Muscle layer of duodenum (tissue), 2 donors: ENCODE results near the gene CFAP298.

Source experiments
- H3K27ac ChIP-seq: one replicate; pipeline ENCODE4 v1.7.0; 2013; ENCODE audit warnings: mild to moderate bottlenecking, low read length
- H3K27me3 ChIP-seq: one replicate; pipeline ENCODE4 v1.7.0; 2013; ENCODE audit warnings: low read depth, mild to moderate bottlenecking, control low read depth, low read length
- H3K36me3 ChIP-seq, 2 donors: one replicate each; pipeline ENCODE4 v1.7.0; 2013; ENCODE audit warnings: low read length in 2 of 2, control low read depth in 1 of 2, mild to moderate bottlenecking in 1 of 2; ENCODE audit not compliant: insufficient read depth in 2 of 2, control insufficient read depth in 1 of 2
- H3K4me1 ChIP-seq, 2 donors: one replicate each; pipeline ENCODE4 v1.7.0; 2013; ENCODE audit warnings: low read length in 2 of 2, mild to moderate bottlenecking in 2 of 2, control low read depth in 1 of 2, moderate library complexity in 1 of 2; ENCODE audit not compliant: insufficient read depth in 2 of 2, control insufficient read depth in 1 of 2
- H3K4me3 ChIP-seq, 2 donors: one replicate each; pipeline ENCODE4 v1.7.0; 2013; ENCODE audit warnings: low read length in 2 of 2, low read depth in 1 of 2, mild to moderate bottlenecking in 1 of 2
- H3K9me3 ChIP-seq, 2 donors: one replicate each; pipeline ENCODE4 v1.7.0; 2013; ENCODE audit warnings: low read length in 2 of 2, control low read depth in 1 of 2, mild to moderate bottlenecking in 1 of 2; ENCODE audit not compliant: control insufficient read depth in 1 of 2
- donor health status: healthy.

Gene CFAP298

DNA sequence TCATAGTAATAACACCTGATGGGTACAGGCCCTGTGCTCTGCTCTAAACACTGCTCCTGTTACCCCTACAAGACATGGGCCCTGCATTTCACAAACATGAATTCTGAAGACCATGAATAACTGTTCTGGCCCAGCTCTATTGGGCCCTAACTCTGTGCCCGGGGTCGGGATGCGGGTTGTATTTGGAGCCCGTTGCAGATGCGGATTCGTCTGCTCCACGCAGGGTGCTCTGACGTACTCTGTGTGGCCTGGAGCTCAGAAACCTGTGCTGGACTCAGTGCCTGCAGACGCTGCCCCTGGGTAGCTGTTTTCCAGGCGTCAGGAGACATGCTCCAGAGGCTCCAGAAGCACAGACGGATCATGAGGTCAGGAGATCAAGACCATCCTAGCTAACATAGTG lies 16.7 kb downstream of the CFAP298 start:
- Histone ChIP-seq H3K4me1 (no peaks in the 10 kb centered on the region), H3K4me3 (no peak overlapping the region), H3K9me3 (no peaks in the 10 kb centered on the region), H3K36me3 (peaks cover 0 to 12% of the 10 kb centered on the region in 2 donors), H3K27me3 (no peaks in the 10 kb centered on the region), H3K27ac (no peak overlapping the region)

DNA sequence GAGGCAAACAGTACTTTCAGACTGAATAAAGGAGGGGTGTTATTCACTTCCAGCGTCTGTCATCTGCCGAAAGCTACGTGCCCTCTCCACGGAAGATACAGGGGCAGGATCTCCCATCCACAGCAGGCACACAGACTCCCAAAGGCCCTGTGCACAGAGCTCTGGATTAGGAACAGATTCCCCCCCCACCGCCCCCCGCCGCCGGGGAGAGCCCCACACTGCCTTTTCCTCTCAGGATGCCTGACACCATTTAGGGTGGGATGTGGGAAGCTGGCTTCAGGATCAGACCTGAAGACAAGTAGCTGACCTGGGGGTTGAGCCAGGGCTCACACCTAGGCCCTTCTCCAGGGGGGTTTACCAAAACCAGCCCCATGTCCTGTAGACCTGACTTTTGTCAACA lies 18.5 kb downstream of the CFAP298 start:
- Histone ChIP-seq H3K36me3 (peaks cover 0 to 2% of the 10 kb centered on the region in 2 donors), H3K4me3 (no peak overlapping the region)

DNA sequence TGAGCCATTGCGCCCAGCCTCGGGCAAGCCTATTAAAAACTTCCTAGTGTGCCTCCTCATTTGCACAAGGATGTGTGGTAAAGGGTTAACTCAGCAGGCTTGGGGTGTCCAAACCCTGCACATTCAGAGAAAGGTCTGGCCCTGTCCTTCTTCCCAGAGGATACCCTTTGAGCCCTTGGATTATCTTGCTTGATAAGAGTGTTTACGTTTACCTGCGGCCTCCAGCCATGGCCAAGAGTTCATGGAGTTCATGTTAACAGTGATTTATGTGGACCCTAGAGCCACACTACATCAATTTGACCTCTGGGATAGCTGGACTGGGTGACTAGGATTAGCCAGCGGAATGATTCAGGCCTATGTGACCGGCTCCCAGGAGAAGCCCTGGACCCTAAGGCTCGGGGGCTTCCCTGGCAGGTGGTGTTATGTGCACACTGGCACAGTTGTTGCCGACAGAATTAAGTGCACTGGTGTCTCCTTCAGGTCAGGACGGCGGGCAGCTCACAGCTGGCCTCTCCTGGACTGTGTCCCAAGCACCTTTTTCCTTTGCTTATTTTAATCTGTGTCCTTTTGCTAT lies 19.2 kb downstream of the CFAP298 start:
- no peaks in the 10 kb centered on the region for H3K27me3 ChIP-seq
- H3K9me3 ChIP-seq: no peaks in the 10 kb centered on the region
- no peaks in the 10 kb centered on the region for H3K36me3 ChIP-seq
- H3K4me3 ChIP-seq: no peak overlapping the region
- H3K27ac ChIP-seq: no peak overlapping the region
- no peaks in the 10 kb centered on the region for H3K4me1 ChIP-seq

More for the DNA sequence above, 18.5 kb downstream of the CFAP298 start:
- H3K4me1 ChIP-seq: no peaks in the 10 kb centered on the region
- H3K9me3 ChIP-seq: no peaks in the 10 kb centered on the region
- H3K27me3 ChIP-seq: no peaks in the 10 kb centered on the region
- no peak overlapping the region for H3K27ac ChIP-seq

- Histone ChIP-seq H3K27ac (no peak overlapping the region), H3K27me3 (no peaks in the 10 kb centered on the region), H3K36me3 (no peaks in the 10 kb centered on the region), H3K9me3 (no peaks in the 10 kb centered on the region), H3K4me3 (no peak overlapping the region), H3K4me1 (no peaks in the 10 kb centered on the region)
These were observed 22.0 kb downstream of the CFAP298 start for GRCh38 chr21:32590130-32590529.

DNA sequence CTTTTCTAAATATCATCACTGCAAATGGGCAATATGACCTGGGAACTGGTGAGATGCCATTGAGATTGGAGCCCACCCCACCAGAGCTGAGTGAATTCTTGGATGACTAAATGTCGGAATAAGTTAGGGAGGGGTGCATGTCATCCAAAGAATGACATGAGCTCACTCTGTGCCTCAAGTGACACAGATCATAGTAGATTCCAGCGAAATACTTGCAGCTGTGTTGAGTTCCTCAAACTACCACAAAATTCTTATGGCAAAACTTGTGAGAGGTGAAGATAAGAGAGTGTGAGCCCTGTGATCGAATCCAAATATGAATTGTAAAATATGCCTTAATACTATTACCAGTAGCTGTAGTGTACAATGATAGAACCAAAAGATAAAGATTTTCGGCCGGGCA lies 24.5 kb downstream of the CFAP298 start:
- Histone ChIP-seq H3K27ac (no peak overlapping the region), H3K9me3 (no peaks in the 10 kb centered on the region), H3K4me3 (no peak overlapping the region), H3K27me3 (no peaks in the 10 kb centered on the region), H3K4me1 (no peaks in the 10 kb centered on the region), H3K36me3 (no peaks in the 10 kb centered on the region)

- no peak overlapping the region for H3K4me3 ChIP-seq
- no peaks in the 10 kb centered on the region for H3K9me3 ChIP-seq
- H3K27me3 ChIP-seq: no peaks in the 10 kb centered on the region
- H3K27ac ChIP-seq: no peak overlapping the region
- H3K36me3 ChIP-seq: no peaks in the 10 kb centered on the region
- no peaks in the 10 kb centered on the region for H3K4me1 ChIP-seq
These were observed 25.1 kb downstream of the CFAP298 start for GRCh38 chr21:32587120-32587519.

DNA sequence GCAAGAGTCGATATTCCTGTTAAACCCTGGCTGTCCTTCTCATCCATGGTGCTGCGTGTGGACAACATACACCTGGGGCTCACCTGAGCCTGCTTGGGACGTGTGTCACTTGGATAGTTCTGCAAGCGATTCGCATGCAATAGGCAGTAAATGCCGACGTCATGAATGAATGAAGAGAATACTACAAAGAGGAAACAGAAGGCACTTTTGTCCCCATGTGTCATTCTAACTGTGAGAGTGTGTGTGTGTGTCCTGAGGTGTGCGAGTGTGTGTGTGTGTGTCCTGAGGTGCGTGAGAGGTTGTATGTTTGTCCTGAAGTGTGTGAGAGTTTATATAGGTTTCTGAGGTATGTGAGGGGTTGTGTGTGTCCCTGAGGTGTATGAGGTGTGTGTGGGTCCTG lies 26.2 kb downstream of the CFAP298 start:
- Histone ChIP-seq H3K4me1 (no peaks in the 10 kb centered on the region), H3K4me3 (no peak overlapping the region), H3K9me3 (no peaks in the 10 kb centered on the region), H3K36me3 (no peaks in the 10 kb centered on the region), H3K27me3 (no peaks in the 10 kb centered on the region), H3K27ac (no peak overlapping the region)

GRCh38 chr21:32585042-32585710 lies 27.0 kb downstream of the CFAP298 start, which contains the start of gene TCP10L:
Gene TCP10L, minus strand, starts transcription at chr21:32585523. Its CDS starts 1,219 bp downstream, at chr21:32584304.
- no peak within 1 kb of the TSS for H3K4me3 ChIP-seq
- no peaks in the 10 kb centered on the region for H3K4me1 ChIP-seq
- no peaks in the 10 kb centered on the region for H3K27me3 ChIP-seq
- H3K27ac ChIP-seq: no peak within 1 kb of the TSS
- no peaks in the 10 kb centered on the region for H3K9me3 ChIP-seq
- no peaks in the 10 kb centered on the region for H3K36me3 ChIP-seq

- H3K4me3 ChIP-seq: no peak overlapping the region
These were observed 27.7 kb downstream of the CFAP298 start for GRCh38 chr21:32584472-32584871.

DNA sequence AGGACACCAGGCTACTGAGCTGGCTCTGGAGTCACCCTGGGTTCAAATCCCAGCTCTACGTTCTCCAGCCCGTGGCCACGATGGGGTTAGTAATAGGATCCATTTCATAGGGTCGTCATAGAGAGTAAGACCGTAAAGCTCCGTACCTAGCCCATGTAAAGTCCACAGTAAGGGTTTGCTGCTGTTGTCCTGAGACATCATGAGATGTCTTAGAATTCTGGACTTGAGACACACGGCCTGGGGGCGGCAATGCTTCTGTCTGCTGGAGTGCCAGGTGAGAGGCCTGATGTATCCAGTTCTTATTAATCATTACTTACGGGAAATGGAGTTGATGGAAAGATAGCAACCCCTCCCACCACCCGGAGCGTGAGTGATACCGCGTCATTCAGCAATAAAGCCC lies 30.4 kb downstream of the CFAP298 start:
- H3K27ac ChIP-seq: no peak overlapping the region
- no peaks in the 10 kb centered on the region for H3K27me3 ChIP-seq
- H3K9me3 ChIP-seq: no peaks in the 10 kb centered on the region
- H3K36me3 ChIP-seq: no peaks in the 10 kb centered on the region
- H3K4me1 ChIP-seq: no peaks in the 10 kb centered on the region
- no peak overlapping the region for H3K4me3 ChIP-seq

More at GRCh38 chr21:32584472-32584871, 27.7 kb downstream of the CFAP298 start:
- Histone ChIP-seq H3K9me3 (no peaks in the 10 kb centered on the region), H3K27ac (no peak overlapping the region), H3K27me3 (no peaks in the 10 kb centered on the region), H3K4me1 (no peaks in the 10 kb centered on the region), H3K36me3 (no peaks in the 10 kb centered on the region)

DNA sequence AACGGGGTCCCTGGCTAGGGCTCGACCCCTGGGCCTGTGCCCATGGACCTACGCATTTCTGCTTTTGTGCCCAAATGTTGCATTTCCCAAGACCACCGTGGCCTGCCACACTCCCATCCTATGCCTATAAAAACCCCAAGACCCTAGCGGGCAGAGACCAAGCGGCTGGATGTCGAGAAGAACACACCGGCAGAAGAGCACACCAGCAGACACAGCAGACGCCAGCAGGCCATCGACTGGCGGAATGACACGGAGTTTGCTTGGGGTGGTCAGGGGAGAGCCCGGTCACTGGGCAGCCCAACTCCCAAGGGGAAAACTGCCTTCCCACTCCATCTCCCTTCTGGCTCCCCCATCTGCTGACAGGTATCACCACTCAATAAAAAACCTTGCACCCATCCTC lies 31.2 kb downstream of the CFAP298 start:
- Histone ChIP-seq H3K36me3 (no peaks in the 10 kb centered on the region), H3K4me3 (no peak overlapping the region), H3K9me3 (no peaks in the 10 kb centered on the region), H3K4me1 (no peaks in the 10 kb centered on the region), H3K27ac (no peak overlapping the region), H3K27me3 (no peaks in the 10 kb centered on the region)
